PC-3 (cell line): ENCODE measurements around the gene ATP5PD.
"Not testable (repeated sequence)": the region's sequence is repeated elsewhere in the genome, so short reads cannot be mapped to it uniquely, and the experiment has no call there.

Source experiments
- EZH2 ChIP-seq: fragments of 300-600 bp; sonication (generic); IDR thresholded peaks from one replicate; pipeline ENCODE4 v1.6.1; 2017; ENCODE audit warnings: antibody characterized with exemption, mild to moderate bottlenecking, low read length; ENCODE audit not compliant: unreplicated experiment
- EZH2phosphoT487 ChIP-seq: fragments of 300-600 bp; sonication (generic); IDR thresholded peaks from 2 replicates; pipeline ENCODE4 v1.6.1; 2018; ENCODE audit warnings: mild to moderate bottlenecking, antibody characterized with exemption, low read length, borderline replicate concordance
- TF ChIP-seq, protein P1 (sequence below): fragments of 300-600 bp; sonication (generic); conservative IDR thresholded peaks from 2 replicates; pipeline ENCODE4 v1.5.1; 2017; ENCODE audit warnings: antibody characterized with exemption, low read depth, mild to moderate bottlenecking, low read length

DNA sequence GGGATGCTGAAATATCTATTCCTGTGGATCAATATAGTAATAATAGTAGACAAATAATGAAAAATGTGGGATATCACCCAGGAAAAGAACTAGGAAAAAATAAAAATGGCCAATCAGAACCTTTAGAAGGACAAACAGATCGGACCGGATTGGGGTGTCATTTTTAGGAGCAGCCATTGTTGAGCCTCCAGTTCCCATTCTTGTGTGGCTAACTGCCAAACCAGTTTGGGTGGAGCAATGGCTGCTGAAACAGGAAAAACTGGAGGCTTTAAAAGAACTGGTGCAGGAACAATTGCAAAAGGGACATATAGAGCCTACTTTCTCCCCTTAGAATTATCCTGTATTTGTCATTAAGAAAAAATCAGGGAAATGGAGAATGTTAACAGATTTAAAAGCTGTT lies 20.1 kb downstream of the ATP5PD start:
- TF ChIP-seq EZH2phosphoT487, EZH2: not testable (repeated sequence)
- TF ChIP-seq, protein P1, sequence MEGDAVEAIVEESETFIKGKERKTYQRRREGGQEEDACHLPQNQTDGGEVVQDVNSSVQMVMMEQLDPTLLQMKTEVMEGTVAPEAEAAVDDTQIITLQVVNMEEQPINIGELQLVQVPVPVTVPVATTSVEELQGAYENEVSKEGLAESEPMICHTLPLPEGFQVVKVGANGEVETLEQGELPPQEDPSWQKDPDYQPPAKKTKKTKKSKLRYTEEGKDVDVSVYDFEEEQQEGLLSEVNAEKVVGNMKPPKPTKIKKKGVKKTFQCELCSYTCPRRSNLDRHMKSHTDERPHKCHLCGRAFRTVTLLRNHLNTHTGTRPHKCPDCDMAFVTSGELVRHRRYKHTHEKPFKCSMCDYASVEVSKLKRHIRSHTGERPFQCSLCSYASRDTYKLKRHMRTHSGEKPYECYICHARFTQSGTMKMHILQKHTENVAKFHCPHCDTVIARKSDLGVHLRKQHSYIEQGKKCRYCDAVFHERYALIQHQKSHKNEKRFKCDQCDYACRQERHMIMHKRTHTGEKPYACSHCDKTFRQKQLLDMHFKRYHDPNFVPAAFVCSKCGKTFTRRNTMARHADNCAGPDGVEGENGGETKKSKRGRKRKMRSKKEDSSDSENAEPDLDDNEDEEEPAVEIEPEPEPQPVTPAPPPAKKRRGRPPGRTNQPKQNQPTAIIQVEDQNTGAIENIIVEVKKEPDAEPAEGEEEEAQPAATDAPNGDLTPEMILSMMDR = not testable (repeated sequence)
